ENCODE data around the gene PIP4P1. TPM values are rescaled to one million over a fixed set of nuclear protein-coding genes. Genes with fewer than 3 reads are reported as not detected.
"Not testable (repeated sequence)": the region's sequence is repeated elsewhere in the genome, so short reads cannot be mapped to it uniquely, and the experiment has no call there.

The PIP4P1 gene
- total RNA-seq, 2 experiments from 2014 or later: 33.9 to 40.8 TPM

DNA sequence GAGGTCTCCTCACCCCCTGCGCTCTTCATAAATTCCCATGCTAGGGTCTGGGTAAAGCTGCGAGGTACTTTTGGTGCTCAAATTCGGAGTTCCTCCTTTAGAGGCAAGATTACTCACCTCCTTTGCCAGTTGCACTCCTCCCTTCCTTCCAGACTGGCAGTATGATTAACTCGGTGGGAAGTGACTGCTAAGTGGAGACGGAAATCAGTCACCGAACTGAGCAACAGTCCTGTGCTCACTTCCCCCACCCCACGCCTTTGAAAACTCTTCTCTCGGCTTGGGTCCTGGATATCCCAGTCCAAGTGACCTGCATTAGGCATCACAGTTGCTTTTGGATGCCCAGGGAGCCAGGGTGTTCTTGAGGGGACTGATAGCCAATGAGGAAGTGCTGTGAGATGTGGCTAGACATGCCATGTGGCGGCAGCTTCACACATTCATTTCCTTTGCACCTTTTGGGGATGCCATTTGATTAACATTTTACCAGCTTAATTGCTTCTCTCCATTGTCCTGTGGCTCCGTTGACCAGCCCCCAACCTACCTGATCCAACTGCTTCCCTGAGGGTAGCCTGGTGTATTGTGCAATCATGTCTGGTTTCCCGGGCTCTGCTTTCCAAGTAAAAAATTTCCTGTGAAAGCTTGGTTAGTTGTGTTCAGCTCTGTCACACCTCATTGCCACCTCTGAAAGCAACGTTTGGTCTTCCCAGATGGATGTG lies 8.8 kb upstream of the PIP4P1 start:
- peak; percentile 48 for DNase-seq
- ChIA-PET CTCF (interaction anchor here (0.9 to 1.4 kb wide), 4 partner anchors 12 to 214 kb away, joined by 3 read pairs; no protein-coding TSS in a partner anchor), POLR2A (interaction anchor here (0.6 to 1.6 kb wide), 4 partner anchors 9 to 126 kb away, joined by 3 to 9 read pairs (median 6); partner anchors contain the start of genes APEX1, OSGEP, PARP2 and PIP4P1)
- peaks cover 45% of the 10 kb centered on the region for H3K4me1 Mint-ChIP-seq
- peak overlapping the region; percentile 95 for H3K4me3 Mint-ChIP-seq
- peak overlapping the region; percentile 97 for H3K27ac Mint-ChIP-seq
- peaks cover 2% of the 10 kb centered on the region for H3K27me3 Mint-ChIP-seq
- H3K9me3 Mint-ChIP-seq: no peaks in the 10 kb centered on the region
- peaks cover 48% of the 10 kb centered on the region for H3K36me3 Mint-ChIP-seq (ENCODE audit: low read depth)

DNA sequence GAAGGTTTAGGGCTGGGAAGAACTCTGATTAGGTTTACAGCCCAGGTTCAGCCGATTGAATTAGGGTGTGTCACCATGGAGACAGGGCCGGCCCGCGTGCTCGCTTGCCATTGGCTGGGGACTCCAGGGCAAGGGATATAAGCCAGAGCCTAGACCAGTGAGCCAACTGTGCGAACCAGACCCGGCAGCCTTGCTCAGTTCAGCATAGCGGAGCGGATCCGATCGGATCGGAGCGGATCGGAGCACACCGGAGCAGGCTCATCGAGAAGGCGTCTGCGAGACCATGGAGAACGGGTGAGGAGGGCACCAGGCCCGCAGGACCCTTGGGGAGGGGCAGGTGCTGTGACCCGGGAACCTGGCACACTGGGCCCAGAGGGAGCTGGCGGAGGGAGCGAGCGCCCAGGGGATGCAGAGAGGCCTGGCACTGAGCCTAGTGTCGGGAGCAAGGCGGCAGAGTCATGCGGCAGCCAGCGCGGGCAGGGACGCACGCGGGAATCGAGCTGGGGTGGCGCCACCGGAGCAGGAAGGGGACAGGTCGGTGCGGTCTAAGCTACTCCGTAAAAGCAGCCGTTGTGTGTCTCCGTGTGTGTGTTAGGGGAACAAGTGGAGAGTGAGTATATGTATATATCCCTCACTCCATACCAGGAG lies 8.1 kb upstream of the PIP4P1 start, which contains the start of gene PNP:
TSS of gene PNP (plus strand) at position 165 of the 648 bp plus-strand sequence. CDS start at position 284, 119 bp downstream.
- Mint-ChIP-seq H3K9me3 (no peaks in the 10 kb centered on the region), H3K27ac (peak within 1 kb of the TSS; percentile 97), H3K36me3 (ENCODE audit: low read depth) (peaks cover 42% of the 10 kb centered on the region), H3K27me3 (peaks cover 2% of the 10 kb centered on the region), H3K4me3 (peak within 1 kb of the TSS; percentile 95), H3K4me1 (peaks cover 39% of the 10 kb centered on the region)
- peak; percentile 94 for DNase-seq
- ChIA-PET CTCF (interaction anchor here (0.9 kb wide), 2 partner anchors 45 to 214 kb away, joined by 3 read pairs; no protein-coding TSS in a partner anchor), POLR2A (interaction anchor here (0.6 to 1.6 kb wide), 4 partner anchors 8 to 126 kb away, joined by 3 to 9 read pairs (median 6); partner anchors contain the start of genes APEX1, OSGEP, PARP2 and PIP4P1)

DNA sequence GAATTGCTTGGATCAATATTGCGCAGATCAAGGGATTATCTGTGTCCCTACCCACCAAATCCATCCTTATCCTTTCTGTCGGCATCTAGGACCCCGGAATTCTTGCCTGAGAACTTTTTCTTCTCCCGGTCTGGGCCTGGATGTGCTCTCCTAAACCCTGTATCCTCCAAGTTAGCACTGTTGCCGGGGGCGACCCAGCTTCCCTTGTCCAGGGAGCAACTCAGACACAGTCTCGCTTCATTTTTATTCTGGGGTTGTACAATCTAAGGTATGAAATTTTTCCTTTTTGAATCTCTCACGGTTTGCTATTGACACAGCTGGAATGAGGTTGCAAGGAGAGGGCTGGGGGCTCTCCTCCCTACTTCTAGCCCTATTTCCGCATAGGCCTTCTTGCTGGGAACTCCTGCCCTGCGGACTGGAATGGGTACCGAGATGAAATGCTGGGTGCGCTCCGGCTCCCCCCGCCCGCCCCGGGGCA lies 7.6 kb upstream of the PIP4P1 start:
- H3K27ac Mint-ChIP-seq: peak overlapping the region; percentile 97
- peaks cover 36% of the 10 kb centered on the region for H3K36me3 Mint-ChIP-seq (ENCODE audit: low read depth)
- peaks cover 33% of the 10 kb centered on the region for H3K4me1 Mint-ChIP-seq
- H3K4me3 Mint-ChIP-seq: peak overlapping the region; percentile 95
- no peaks in the 10 kb centered on the region for H3K9me3 Mint-ChIP-seq
- peaks cover 2% of the 10 kb centered on the region for H3K27me3 Mint-ChIP-seq
- ChIA-PET CTCF (no interaction called here), POLR2A (no interaction called here)
- DNase-seq: no peak

DNA sequence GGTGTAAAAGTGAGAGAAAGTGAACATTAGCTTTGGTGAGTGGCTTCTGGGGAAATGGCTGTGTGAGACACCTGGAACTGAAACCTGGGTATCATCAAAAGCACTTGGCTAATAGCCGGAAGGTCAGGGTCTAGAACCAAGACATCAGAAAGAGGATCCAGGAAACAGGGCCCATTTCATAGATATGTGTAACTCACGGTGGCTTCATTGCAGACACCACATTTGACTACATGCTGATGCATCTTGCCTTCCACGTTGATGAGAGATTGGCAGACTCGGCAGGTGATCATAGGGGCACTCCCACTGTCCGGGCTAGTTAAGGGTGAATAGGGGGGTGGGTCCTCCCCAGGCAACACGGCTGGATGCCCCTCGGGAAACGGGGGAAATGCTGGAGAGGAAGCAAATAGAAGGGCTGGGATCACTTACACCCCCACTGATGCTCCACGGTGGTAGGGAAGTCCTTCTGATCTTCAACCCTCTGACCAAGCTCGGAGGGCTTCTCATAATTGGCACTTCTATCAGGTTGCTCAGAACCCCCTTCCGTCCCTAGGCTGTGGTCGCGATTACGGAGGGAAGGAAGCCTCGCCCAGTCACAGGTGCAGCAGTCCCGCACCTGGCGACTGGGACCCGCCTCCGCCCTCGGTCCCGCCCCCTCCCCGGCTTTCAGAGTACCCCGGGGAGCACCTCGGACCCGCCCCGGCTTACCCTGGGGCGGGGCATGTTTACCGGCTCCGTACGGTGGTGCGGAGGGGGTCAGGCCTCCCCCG lies 593 bp downstream of the PIP4P1 start:
- Mint-ChIP-seq H3K36me3 (ENCODE audit: low read depth) (peaks cover 28% of the 10 kb centered on the region), H3K27me3 (no peaks in the 10 kb centered on the region), H3K9me3 (no peaks in the 10 kb centered on the region), H3K27ac (peak overlapping the region; percentile 93), H3K4me1 (peaks cover 33% of the 10 kb centered on the region), H3K4me3 (peak overlapping the region; percentile 87)
- peak; percentile 66 for DNase-seq
- POLR2A ChIA-PET: interaction anchor here (0.5 to 1.5 kb wide), 5 partner anchors 9 to 223 kb away, joined by 3 to 9 read pairs (median 5); partner anchors contain the start of genes PARP2 and PNP
- CTCF ChIA-PET: interaction anchor here (0.6 to 1.1 kb wide), 4 partner anchors 20 to 119 kb away, joined by 3 to 5 read pairs (median 3); no protein-coding TSS in a partner anchor

DNA sequence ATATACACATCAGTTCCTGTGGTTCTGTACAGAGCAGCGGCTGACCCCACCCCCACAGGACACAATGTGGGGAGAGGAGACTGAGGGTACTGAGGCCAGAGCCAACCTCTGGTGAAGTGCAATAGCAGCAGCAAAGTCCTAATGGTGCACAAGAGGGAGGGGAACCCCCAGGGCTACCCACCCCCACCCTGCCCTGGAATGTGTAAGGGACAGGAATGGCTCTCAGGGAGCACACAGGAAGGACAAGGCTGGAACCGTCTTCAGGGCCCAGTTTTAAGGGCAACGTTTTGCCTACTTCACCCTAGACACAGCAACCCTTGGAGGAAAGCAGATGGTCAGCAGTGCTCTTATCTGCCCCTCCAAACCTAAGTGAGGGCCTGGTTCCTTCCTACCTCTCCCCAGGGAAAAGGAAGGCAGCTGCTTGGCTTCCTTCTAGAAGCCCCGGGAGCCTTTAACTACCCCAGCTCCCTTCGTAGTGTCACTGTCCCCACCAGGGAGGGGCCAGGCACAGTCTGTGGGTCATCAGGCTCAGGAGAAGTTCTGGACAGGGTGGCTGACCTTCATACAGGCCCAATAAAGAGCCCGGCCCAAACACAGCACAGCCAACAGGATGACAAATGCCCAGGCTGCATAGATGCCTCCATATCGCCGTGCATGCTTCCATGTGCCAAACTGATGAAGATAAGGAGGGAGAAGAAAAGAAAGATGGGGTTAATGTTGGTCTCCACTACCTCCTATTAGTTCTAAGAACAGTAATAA lies 3.0 kb downstream of the PIP4P1 start:
- Mint-ChIP-seq H3K27me3 (no peaks in the 10 kb centered on the region), H3K36me3 (ENCODE audit: low read depth) (peaks cover 28% of the 10 kb centered on the region), H3K27ac (no peak overlapping the region), H3K4me1 (peaks cover 33% of the 10 kb centered on the region), H3K9me3 (no peaks in the 10 kb centered on the region), H3K4me3 (no peak overlapping the region)
- POLR2A ChIA-PET: no interaction called here
- DNase-seq: no peak
- CTCF ChIA-PET: no interaction called here

DNA sequence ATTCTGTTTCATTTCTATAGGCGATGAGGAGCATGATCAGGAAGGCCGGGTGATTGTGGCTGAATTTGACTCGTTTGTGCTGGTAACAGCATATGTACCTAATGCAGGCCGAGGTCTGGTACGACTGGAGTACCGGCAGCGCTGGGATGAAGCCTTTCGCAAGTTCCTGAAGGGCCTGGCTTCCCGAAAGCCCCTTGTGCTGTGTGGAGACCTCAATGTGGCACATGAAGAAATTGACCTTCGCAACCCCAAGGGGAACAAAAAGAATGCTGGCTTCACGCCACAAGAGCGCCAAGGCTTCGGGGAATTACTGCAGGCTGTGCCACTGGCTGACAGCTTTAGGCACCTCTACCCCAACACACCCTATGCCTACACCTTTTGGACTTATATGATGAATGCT lies 4.3 kb downstream of the PIP4P1 start:
- no peak for DNase-seq
- ChIA-PET CTCF (no interaction called here), POLR2A (no interaction called here)
- Mint-ChIP-seq H3K27ac (no peak overlapping the region), H3K4me1 (peaks cover 38% of the 10 kb centered on the region), H3K9me3 (no peaks in the 10 kb centered on the region), H3K4me3 (no peak overlapping the region), H3K27me3 (no peaks in the 10 kb centered on the region), H3K36me3 (ENCODE audit: low read depth) (peaks cover 33% of the 10 kb centered on the region)

DNA sequence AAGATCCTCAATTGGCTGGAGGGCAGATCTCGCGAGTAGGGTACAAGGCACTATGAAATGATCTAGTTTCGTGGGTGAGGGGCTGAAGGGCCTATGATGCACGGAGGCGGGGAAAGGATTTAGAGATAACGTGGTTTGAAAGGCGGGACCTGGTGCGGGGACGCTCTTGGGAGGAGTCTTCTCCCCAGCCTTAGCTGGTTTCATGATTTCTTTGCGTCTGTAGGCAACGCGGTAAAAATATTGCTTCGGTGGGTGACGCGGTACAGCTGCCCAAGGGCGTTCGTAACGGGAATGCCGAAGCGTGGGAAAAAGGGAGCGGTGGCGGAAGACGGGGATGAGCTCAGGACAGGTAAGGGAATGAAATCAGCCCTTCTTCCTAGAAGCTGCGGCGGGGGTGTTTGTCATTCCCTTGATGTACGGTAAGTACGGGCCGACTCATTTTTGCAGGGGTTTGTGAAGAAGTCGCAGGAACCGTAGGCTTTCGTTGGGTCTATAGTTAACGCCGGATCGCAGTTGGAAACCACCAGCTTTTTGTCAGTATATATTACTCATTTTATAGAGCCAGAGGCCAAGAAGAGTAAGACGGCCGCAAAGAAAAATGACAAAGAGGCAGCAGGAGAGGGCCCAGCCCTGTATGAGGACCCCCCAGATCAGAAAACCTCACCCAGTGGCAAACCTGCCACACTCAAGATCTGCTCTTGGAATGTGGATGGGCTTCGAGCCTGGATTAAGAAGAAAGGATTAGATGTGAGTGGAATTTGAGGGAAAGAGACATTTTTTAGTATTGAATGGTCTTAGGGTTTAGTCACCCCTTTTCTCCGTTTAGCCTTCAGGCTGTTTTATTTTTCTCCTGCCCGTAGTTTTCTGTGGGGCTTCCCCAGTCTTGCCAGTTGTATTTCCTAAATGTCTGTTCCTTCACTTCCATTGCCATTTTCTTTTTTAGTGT lies 5.6 kb downstream of the PIP4P1 start:
- Mint-ChIP-seq H3K9me3 (no peaks in the 10 kb centered on the region), H3K27me3 (no peaks in the 10 kb centered on the region), H3K4me3 (no peak overlapping the region), H3K4me1 (peaks cover 33% of the 10 kb centered on the region), H3K36me3 (ENCODE audit: low read depth) (peaks cover 36% of the 10 kb centered on the region), H3K27ac (no peak overlapping the region)
- ChIA-PET CTCF (interaction anchor here (0.9 to 1.9 kb wide), 8 partner anchors 12 to 113 kb away, joined by 3 to 9 read pairs (median 3); partner anchors contain the start of gene PARP2), POLR2A (interaction anchor here (0.5 to 2.1 kb wide), 5 partner anchors 10 to 112 kb away, joined by 3 to 10 read pairs (median 3); partner anchors contain the start of genes PARP2 and TEP1)
- DNase-seq: peak; percentile 80

DNA sequence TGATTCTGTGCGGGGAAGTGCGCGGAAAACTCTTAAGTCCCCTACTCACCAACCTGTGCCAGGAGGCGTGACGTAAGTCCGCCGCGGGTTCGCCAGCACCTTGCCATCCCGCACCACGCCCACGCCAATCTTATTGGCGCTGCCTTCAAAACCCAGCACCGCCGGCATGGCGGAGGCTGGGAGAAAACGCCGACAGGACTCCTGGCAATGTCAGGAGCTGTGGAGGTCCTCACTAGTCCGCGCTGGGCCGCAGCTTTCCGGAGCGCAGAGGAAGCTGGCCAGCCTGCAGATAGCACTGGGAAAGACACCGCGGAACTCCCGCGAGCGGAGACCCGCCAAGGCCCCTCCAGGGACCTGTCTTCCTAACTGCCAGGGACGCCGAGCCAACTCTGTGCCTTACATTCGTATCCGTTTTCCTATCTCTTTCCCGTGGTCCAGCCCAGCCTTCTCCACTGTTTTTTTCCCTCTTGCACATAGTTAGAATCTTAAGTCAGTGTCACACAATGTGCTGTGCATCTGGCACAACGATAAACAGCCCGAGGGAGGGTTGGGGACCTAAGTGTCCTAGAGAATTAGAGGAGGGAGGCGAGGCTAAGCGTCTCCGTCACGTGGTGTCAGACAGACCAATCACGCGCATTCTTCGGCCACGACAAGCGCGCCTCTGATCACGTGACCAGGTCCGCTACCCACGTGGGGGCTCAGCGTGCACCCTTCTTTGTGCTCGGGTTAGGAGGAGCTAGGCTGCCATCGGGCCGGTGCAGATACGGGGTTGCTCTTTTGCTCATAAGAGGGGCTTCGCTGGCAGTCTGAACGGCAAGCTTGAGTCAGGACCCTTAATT lies 6.5 kb downstream of the PIP4P1 start, which contains the start of the genes APEX1 and OSGEP:
TSS of gene APEX1 (plus strand) at position 711 of the 839 bp plus-strand sequence. CDS start 420 bp downstream, outside the sequence.
TSS of gene OSGEP (minus strand) at position 297 of the 839 bp plus-strand sequence. CDS start at position 168, 129 bp downstream.
- ChIA-PET CTCF (interaction anchor here (0.9 to 1.9 kb wide), 6 partner anchors 13 to 112 kb away, joined by 3 to 9 read pairs (median 4); partner anchors contain the start of gene PARP2), POLR2A (interaction anchor here (0.5 to 2.1 kb wide), 4 partner anchors 15 to 112 kb away, joined by 3 to 10 read pairs (median 4); partner anchors contain the start of genes PARP2 and TEP1)
- Mint-ChIP-seq H3K27ac (no peak within 1 kb of the TSS), H3K4me1 (peaks cover 24% of the 10 kb centered on the region), H3K9me3 (no peaks in the 10 kb centered on the region), H3K36me3 (ENCODE audit: low read depth) (peaks cover 33% of the 10 kb centered on the region), H3K4me3 (peak within 1 kb of the TSS; percentile 3), H3K27me3 (no peaks in the 10 kb centered on the region)
- peak; percentile 99 for DNase-seq

DNA sequence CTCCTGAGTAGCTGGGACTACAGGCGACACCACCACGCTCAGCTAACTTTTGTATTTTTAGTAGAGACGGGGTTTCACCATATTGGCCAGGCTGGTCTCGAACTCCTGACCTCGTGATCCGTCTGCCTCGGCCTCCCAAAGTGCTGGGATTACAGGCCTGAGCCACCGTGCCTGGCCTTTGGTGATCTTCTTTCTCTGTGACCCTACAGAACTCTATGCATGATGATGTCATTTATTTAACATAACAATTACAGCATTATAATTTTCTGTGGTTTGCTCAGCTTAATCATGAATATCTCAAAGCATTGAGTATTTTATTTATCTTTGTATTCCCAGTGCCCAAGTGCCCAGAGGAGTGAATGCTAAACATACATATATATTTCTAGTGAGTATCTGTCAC lies 8.4 kb downstream of the PIP4P1 start:
- peaks cover 39% of the 10 kb centered on the region for H3K36me3 Mint-ChIP-seq (ENCODE audit: low read depth)
- DNase-seq, H3K27me3 Mint-ChIP-seq, H3K9me3 Mint-ChIP-seq: not testable (repeated sequence)
- CTCF ChIA-PET: interaction anchor here (0.6 to 1.6 kb wide), 2 partner anchors 30 to 37 kb away, joined by 4 to 5 read pairs; no protein-coding TSS in a partner anchor
- H3K4me3 Mint-ChIP-seq: peak overlapping the region; percentile 45
- peak overlapping the region; percentile 31 for H3K27ac Mint-ChIP-seq
- peaks cover 13% of the 10 kb centered on the region for H3K4me1 Mint-ChIP-seq
- POLR2A ChIA-PET: interaction anchor here (0.6 kb wide), 1 partner anchor 109 kb away, joined by 3 read pairs; no protein-coding TSS in a partner anchor

DNA sequence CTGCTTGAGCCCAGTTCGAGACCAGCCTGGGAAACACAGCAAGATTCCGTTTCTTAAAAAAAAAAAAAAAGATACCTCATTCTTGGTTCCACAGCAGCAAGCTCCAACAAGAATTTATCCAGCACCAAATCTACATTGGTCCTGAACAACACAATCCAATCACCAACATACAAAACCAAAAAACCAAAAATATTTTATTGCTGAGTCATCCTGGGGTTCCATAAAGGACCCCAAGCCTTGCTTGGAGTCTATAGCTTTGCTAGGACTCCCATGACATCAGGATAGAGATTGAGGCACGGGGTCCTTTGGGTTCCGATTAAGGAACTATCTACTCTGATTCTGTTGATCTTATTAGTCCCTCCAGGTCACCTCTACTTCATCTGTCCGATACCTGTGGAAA lies 14.3 kb downstream of the PIP4P1 start:
- H3K4me3 Mint-ChIP-seq: no peak overlapping the region
- H3K36me3 Mint-ChIP-seq (ENCODE audit: low read depth): peaks cover 45% of the 10 kb centered on the region
- H3K27me3 Mint-ChIP-seq: no peaks in the 10 kb centered on the region
- H3K27ac Mint-ChIP-seq: no peak overlapping the region
- POLR2A ChIA-PET: no interaction called here
- no peaks in the 10 kb centered on the region for H3K9me3 Mint-ChIP-seq
- CTCF ChIA-PET: interaction anchor here (1.1 to 1.3 kb wide), 2 partner anchors 29 to 31 kb away, joined by 3 to 4 read pairs; no protein-coding TSS in a partner anchor
- peaks cover 3% of the 10 kb centered on the region for H3K4me1 Mint-ChIP-seq
- DNase-seq: no peak

Data from activated CD4-positive, alpha-beta T cell treated with anti-CD3 and anti-CD28 coated beads, Interleukin-2, amount 10 ng/mL, durations not matched to agents 7 days and 5 days (primary cell).